Left ventricle myocardium superior (tissue), 1 donor: Measurements from ENCODE around the gene ITCH. TPM values are rescaled to one million over a fixed set of nuclear protein-coding genes. Genes with fewer than 3 reads are reported as not detected.
"Not testable (repeated sequence)": the region's sequence is repeated elsewhere in the genome, so short reads cannot be mapped to it uniquely, and the experiment has no call there.

Source experiments
- ATAC-seq: fragments of 200-7000 bp; cut with Tn5 transposase; one replicate; pipeline ENCODE4 v1.9.1; 2020; ENCODE audit warnings: mild to moderate bottlenecking, moderate library complexity
- DNase-seq: peaks from one replicate; pipeline ENCODE4 v3.0.0-alpha.2; 2020
- intact Hi-C: fragments of 100-400 bp; cut with micrococcal nuclease; formaldehyde crosslinking; loops from one replicate; pipeline ENCODE4 v1.11.0; 2022
- total RNA-seq: library from RNA; stranded (reverse); fragmentation: NEBNext Ultra II Directional; extraction: Animal tissue kit (Norgen Biotek cat#: 25700); gene quantifications from one replicate; pipeline ENCODE4 v1.2.1, GENCODE V29; 2021
- donor health status: DM: no; HTN: yes; CAD: no; lungs with severe emphysema.

ITCH gene
- total RNA-seq, 1 donor from 2014 or later = 39.5 TPM

GRCh38 chr20:34483585-34484220 lies 120.6 kb downstream of the ITCH start:
- intact Hi-C loops, DNase-seq, ATAC-seq: not testable (repeated sequence)

DNA sequence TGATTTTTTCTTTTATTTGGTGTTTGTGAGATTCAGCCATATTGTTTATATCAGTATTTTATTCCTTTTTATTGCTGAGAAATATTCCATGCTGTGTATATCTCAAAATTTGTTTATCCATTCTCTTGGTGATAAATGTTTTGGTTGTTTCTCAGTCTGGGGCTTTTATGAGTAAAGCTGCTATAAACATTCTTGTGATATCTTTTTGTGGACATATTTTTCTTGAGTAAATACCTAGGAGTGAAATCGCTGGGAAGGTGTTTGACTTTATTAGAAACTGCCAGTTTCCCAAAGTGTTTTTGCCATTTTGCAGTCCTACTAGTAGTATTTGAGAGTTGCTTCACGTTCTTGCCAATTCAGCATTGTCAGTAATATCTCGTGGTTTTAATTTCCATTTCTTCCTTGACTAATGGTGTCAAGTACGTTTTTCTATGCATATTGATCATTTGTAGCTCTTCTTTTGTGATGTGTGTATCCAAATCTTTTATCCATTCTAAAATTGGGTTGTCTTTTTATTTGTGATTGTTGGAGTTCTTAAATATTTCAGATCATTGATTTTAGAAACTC lies 122.1 kb downstream of the ITCH start:
- ATAC-seq (no peak), DNase-seq (no peak)
- intact Hi-C loops = no loop called here

- intact Hi-C loops = no loop called here
- DNase-seq (no peak), ATAC-seq (no peak)
Observed at GRCh38 chr20:34491226-34491931, 128.3 kb downstream of the ITCH start.

DNA sequence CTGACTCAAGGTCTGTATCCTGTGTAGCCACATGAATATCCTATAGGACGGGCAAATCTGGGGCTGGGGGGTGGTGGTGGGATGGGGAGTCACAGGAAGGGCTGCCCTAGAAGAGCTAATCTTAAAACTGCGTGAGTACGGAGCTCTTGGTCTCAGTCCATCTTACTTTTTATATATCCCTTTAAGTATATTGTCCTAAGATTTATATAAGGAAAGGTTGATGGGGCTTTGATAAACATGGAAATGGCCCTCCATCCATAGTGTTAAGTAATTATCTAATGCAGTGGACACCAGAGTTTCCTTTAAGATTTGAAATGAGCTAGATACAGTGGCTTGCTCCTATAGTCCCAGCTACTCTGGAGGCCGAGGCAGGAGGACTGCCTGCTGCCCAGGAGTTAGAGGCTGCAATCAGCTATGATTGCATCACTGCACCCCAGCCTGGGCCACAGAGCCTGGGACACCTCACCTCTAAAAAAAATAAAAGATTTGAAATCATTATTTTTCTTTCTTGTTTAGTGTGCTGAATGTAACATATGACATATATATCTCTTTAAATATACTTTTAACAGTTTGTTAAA lies 128.9 kb downstream of the ITCH start:
- ATAC-seq (no peak), DNase-seq (no peak)
- intact Hi-C loops = no loop called here

GRCh38 chr20:34493646-34494045 lies 130.6 kb downstream of the ITCH start:
- ATAC-seq (no peak), DNase-seq (no peak)
- intact Hi-C loops = no loop called here

GRCh38 chr20:34495307-34495706 lies 132.2 kb downstream of the ITCH start:
- ATAC-seq = no peak
- no peak for DNase-seq
- intact Hi-C loops = no loop called here

DNA sequence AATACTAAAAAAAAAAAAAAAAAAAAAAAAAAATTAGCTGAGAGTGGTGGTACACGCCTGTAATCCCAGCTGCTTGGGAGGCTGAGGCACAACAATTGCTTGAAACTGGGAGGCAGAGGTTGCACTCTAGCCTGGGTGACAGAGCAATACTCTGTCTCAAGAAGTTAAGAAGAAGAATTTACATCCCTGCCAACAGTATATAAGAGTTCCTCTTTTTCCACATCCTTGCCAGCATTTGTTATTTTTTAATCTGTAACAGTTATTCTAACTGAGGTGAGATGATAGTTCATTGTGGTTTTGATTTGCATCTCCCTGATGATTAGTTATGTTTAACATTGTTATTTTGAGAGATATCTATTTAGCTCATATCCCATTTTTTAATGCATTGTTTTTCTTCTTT lies 132.8 kb downstream of the ITCH start:
- ATAC-seq = no peak
- intact Hi-C loops = no loop called here

DNA sequence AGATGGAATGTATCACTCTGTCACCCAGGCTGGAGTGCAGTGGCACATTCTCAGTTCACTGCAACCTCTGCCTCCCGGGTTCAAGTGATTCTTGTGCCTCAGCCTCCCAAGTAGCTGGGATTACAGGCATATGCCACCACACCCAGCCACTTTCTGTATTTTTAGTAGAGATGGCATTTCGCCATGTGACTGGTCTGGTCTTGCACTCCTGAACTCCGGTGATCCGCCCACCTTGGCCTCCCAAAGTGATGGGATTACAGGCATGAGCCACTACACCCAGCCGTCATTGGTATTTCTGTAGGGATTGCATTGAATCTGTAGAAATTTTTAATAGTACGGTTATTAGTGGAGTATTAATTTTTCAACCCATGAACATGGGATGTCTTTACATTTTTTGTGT lies 134.5 kb downstream of the ITCH start:
- ATAC-seq, intact Hi-C loops, DNase-seq: not testable (repeated sequence)

More for the DNA sequence above, 132.8 kb downstream of the ITCH start:
- no peak for DNase-seq

GRCh38 chr20:34500823-34501222 lies 137.8 kb downstream of the ITCH start:
- no peak for ATAC-seq
- intact Hi-C loops = no loop called here
- DNase-seq = no peak

GRCh38 chr20:34506480-34506879 lies 143.4 kb downstream of the ITCH start:
- intact Hi-C loops = no loop called here
- ATAC-seq (no peak), DNase-seq (no peak)

GRCh38 chr20:34507702-34508413 lies 144.8 kb downstream of the ITCH start:
- intact Hi-C loops = no loop called here
- DNase-seq (no peak), ATAC-seq (no peak)

GRCh38 chr20:34510575-34510974 lies 147.5 kb downstream of the ITCH start:
- intact Hi-C loops = no loop called here
- ATAC-seq = no peak
- DNase-seq = no peak

GRCh38 chr20:34511891-34512265 lies 148.8 kb downstream of the ITCH start:
- no peak for DNase-seq
- intact Hi-C loops = no loop called here
- ATAC-seq = no peak

GRCh38 chr20:34512266-34512954 lies 149.3 kb downstream of the ITCH start:
- intact Hi-C loops = no loop called here
- no peak for ATAC-seq
- DNase-seq = no peak

DNA sequence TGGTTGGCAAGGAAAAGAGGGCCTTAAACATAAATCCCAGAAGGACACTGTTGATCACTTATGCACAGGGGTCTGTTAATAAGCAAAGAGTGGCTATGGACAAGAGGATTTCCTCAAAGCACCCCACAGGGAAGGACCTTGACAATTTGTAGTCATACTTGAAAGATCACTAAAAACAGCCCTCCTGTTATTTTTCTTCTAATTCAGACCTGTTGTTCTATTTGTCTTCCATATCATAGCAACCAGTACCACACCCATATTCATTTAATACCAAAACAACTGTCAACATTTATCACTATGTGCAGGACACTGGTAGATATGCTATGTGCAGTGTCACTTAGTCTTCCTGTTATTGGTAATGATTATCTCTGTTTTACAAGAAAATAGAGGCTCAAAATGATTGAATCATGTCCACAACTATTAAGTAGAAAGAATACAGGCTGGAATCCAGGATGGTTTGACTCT lies 149.9 kb downstream of the ITCH start:
- DNase-seq (no peak), ATAC-seq (no peak)
- intact Hi-C loops = no loop called here

- ATAC-seq, intact Hi-C loops, DNase-seq: not testable (repeated sequence)
Observed at GRCh38 chr20:34514034-34514433, 151.0 kb downstream of the ITCH start.

DNA sequence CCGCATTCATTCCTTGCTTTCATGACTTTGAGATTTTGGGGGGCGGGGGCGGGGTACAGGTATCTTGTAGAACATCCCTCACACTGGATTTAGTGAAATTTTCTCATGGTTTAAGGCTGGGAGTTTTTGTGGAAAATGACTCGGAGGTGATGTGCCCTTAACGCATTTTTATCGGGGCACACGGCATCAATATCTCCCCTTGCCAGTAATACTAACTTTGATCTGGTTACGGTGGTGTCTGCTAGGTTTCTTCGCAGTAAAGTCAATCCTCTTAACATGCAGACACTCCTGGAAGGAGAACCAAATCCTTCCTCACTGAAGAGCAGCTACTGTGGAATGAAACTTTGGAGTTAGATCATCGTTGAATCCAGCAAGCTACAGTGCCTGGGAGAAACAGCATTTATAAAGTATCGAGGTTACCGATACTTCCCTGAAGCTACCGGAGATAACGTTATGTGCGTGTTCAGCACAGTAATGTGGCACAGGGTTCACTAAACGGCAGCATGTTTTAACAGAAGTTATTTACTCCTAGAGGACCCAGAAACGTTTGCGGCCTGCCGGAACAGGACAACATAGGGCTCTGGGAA lies 151.9 kb downstream of the ITCH start:
- DNase-seq (no peak), ATAC-seq (no peak)
- intact Hi-C loops = no loop called here

GRCh38 chr20:34515484-34516246 lies 152.6 kb downstream of the ITCH start:
- intact Hi-C loops = no loop called here
- peak; percentile 46 for DNase-seq
- peak; percentile 52 for ATAC-seq
